NCI-H1930 (cell line): ENCODE data around the gene CBLN3.
A peak's percentile ranks its signal among the peaks of the same experiment; 100 is the strongest.

ENCODE experiments used
- DNase-seq, 2 experiments: peaks; one replicate each; lab custom pipeline; 2025; lab: John Stamatoyannopoulos, UW

Gene CBLN3

GRCh38 chr14:24439257-24439656 lies 9.8 kb upstream of the CBLN3 start:
- no peak for DNase-seq

- DNase-seq: no peak
These were observed 9.0 kb upstream of the CBLN3 start for GRCh38 chr14:24438223-24439097.

GRCh38 chr14:24437736-24438067 lies 8.2 kb upstream of the CBLN3 start:
- no peak for DNase-seq

- DNase-seq: no peak
These were observed 7.7 kb upstream of the CBLN3 start for GRCh38 chr14:24437020-24437735.

- peak in 1 of 2 experiments; percentile 54 for DNase-seq
These were observed 7.0 kb upstream of the CBLN3 start for GRCh38 chr14:24436355-24437019.

- no peak for DNase-seq
These were observed 6.5 kb upstream of the CBLN3 start for GRCh38 chr14:24435998-24436354.

- DNase-seq: no peak
These were observed 5.8 kb upstream of the CBLN3 start for GRCh38 chr14:24435192-24435810.

GRCh38 chr14:24434676-24435075 lies 5.2 kb upstream of the CBLN3 start:
- no peak for DNase-seq

- DNase-seq: no peak
These were observed 4.6 kb upstream of the CBLN3 start for GRCh38 chr14:24434036-24434435.

- DNase-seq: no peak
These were observed 3.0 kb upstream of the CBLN3 start for GRCh38 chr14:24432259-24433131.

- peak; percentile 69 to 76 for DNase-seq
These were observed 2.2 kb upstream of the CBLN3 start for GRCh38 chr14:24431569-24432258.

GRCh38 chr14:24430682-24431568 lies 1.5 kb upstream of the CBLN3 start:
- no peak for DNase-seq

- no peak for DNase-seq
These were observed 744 bp upstream of the CBLN3 start for GRCh38 chr14:24430143-24430681.

- DNase-seq: no peak
These were observed 657 bp downstream of the CBLN3 start for GRCh38 chr14:24428628-24429394.

- no peak for DNase-seq
These were observed 1.6 kb downstream of the CBLN3 start for GRCh38 chr14:24427537-24428508.

- no peak for DNase-seq
These were observed 2.4 kb downstream of the CBLN3 start for GRCh38 chr14:24426912-24427536.
